GM19438 (cell line): Measurements from ENCODE around the gene CDC42BPB.
"Not testable (repeated sequence)": the region's sequence is repeated elsewhere in the genome, so short reads cannot be mapped to it uniquely, and the experiment has no call there.

Source experiments
- ATAC-seq: cut with Tn5 transposase; IDR thresholded peaks from one replicate; pipeline ENCODE4 v1.9.1; 2021; ENCODE audit warnings: low read depth; ENCODE audit not compliant: unreplicated experiment

CDC42BPB gene

GRCh38 chr14:103056322-103057027 lies 874 bp downstream of the CDC42BPB start:
- no peak for ATAC-seq

GRCh38 chr14:103055695-103056094 lies 1.7 kb downstream of the CDC42BPB start:
- ATAC-seq, result no peak

- no peak for ATAC-seq
These were observed 4.9 kb downstream of the CDC42BPB start for GRCh38 chr14:103052407-103052806.

- no peak for ATAC-seq
These were observed 6.4 kb downstream of the CDC42BPB start for GRCh38 chr14:103050935-103051334.

- ATAC-seq, result not testable (repeated sequence)
These were observed 9.9 kb downstream of the CDC42BPB start for GRCh38 chr14:103047453-103047852.

GRCh38 chr14:103045371-103045869 lies 11.9 kb downstream of the CDC42BPB start:
- no peak for ATAC-seq

GRCh38 chr14:103043257-103044015 lies 13.9 kb downstream of the CDC42BPB start:
- no peak for ATAC-seq

- no peak for ATAC-seq
These were observed 15.9 kb downstream of the CDC42BPB start for GRCh38 chr14:103041464-103041863.

GRCh38 chr14:103033681-103034096 lies 23.7 kb downstream of the CDC42BPB start:
- no peak for ATAC-seq

GRCh38 chr14:103031956-103032355 lies 25.4 kb downstream of the CDC42BPB start:
- no peak for ATAC-seq

GRCh38 chr14:103031566-103031911 lies 25.8 kb downstream of the CDC42BPB start:
- ATAC-seq, result no peak

GRCh38 chr14:103030741-103031565 lies 26.4 kb downstream of the CDC42BPB start:
- no peak for ATAC-seq

GRCh38 chr14:103029936-103030335 lies 27.4 kb downstream of the CDC42BPB start:
- no peak for ATAC-seq

GRCh38 chr14:103028772-103029171 lies 28.6 kb downstream of the CDC42BPB start:
- ATAC-seq, result no peak

- no peak for ATAC-seq
These were observed 29.1 kb downstream of the CDC42BPB start for GRCh38 chr14:103028161-103028767.

GRCh38 chr14:103027451-103027850 lies 29.9 kb downstream of the CDC42BPB start:
- ATAC-seq, result no peak

- no peak for ATAC-seq
These were observed 30.4 kb downstream of the CDC42BPB start for GRCh38 chr14:103026988-103027387.

- not testable (repeated sequence) for ATAC-seq
These were observed 31.2 kb downstream of the CDC42BPB start for GRCh38 chr14:103026196-103026595.

GRCh38 chr14:103023881-103024473 lies 33.4 kb downstream of the CDC42BPB start:
- ATAC-seq, result no peak

GRCh38 chr14:103022685-103023044 lies 34.7 kb downstream of the CDC42BPB start:
- ATAC-seq, result no peak
